Measurements from ENCODE around the gene KLK12.

The KLK12 gene

GRCh38 chr19:51047031-51047335 lies 12.2 kb upstream of the KLK12 start:
- no peak for DNase-seq (ENCODE audit: low read depth in 2 of 2)

GRCh38 chr19:51044327-51044726 lies 9.5 kb upstream of the KLK12 start:
- DNase-seq (ENCODE audit: low read depth in 2 of 2) = no peak

DNA sequence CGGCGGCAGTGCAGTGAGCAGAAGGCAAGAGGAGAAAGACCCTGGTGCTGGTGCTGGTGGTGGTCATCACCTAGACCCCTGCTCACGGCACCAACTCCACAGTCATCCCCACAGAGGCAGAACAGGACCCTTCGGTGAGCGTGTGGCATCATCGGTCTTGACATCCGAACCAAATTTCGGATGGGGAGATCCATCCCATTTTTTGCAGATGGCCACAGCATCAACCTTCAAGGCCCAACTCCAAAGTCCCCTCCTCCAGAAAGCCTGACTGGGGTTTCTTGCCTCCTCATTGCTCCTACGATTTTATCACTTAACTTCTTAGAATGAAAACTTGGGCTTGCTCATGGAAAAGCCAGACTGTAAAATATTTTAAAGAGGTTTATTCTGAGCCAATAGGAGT lies 8.7 kb upstream of the KLK12 start:
- DNase-seq (ENCODE audit: low read depth in 2 of 2) = no peak

DNA sequence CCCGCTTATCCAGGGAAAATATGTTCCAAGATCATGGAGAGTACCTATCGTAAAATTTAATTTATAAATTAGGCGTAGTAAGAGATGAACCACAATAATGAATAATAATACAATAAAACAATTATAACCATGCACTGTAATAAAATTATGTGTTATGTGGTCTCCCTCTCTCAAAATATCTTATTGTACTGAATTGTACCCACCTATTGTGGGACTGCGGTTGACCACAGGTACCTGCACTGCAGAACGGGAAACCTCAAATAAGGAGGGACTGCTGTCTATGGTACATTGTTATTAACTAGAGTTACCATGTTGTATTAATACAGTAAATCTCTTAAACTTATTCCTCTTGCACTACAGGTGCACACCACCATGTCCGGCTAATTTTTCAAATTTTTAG lies 5.3 kb upstream of the KLK12 start:
- DNase-seq (ENCODE audit: low read depth in 2 of 2) = no peak

- DNase-seq (ENCODE audit: low read depth in 2 of 2) = no peak
These were observed 1.7 kb upstream of the KLK12 start for GRCh38 chr19:51036519-51036918.

- DNase-seq (ENCODE audit: low read depth in 2 of 2) = no peak
These were observed 2.9 kb downstream of the KLK12 start for GRCh38 chr19:51031880-51032225.

DNA sequence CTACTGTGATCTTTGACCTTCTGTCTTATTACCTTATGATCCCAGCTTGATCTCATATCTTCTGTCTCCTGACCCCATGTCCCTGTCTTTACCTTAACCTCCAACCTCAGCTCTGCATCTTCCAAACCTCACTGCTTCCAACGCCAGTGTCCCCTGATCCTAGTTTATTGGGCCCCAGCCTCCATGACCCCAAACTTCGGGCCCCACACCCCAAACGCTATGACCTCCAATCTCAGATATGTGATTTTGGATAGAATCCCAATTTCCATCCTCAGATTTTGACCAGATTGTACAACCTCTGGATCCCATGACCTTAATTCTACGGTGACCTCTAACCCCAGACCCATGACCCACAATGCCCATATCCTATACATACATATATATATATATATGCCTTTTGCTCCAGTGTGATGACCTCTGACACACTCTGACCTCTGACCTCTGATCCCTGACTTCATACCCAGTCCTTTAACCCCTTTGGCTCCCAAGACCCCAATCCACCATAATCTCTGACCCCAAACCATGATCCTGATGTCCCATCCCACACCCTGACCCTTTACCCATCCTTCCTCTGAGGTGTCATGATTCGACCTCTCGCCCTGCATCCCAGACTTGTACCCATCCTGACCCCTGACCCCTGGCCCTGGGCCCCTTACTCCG lies 3.5 kb downstream of the KLK12 start:
- no peak for DNase-seq (ENCODE audit: low read depth in 2 of 2)

DNA sequence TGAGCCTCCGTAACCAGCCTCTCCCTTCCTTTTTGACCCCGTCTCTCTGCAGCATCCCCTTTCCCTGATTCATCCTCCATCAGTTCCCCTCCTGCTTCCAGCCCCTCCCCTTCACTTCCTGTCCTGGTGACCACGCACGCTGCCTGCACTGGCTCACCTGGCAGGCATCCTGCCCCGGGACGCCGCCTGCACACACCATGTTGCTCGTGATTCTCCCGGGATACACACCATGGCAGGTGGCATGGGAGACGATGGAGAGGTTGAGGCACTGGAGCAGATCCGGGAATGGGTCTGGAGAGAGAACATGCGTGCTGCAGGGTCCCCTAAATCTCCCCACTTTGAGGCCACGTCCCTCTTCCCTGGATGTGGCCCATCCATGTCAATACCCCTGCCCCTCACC lies 4.2 kb downstream of the KLK12 start:
- no peak for DNase-seq (ENCODE audit: low read depth in 2 of 2)

DNA sequence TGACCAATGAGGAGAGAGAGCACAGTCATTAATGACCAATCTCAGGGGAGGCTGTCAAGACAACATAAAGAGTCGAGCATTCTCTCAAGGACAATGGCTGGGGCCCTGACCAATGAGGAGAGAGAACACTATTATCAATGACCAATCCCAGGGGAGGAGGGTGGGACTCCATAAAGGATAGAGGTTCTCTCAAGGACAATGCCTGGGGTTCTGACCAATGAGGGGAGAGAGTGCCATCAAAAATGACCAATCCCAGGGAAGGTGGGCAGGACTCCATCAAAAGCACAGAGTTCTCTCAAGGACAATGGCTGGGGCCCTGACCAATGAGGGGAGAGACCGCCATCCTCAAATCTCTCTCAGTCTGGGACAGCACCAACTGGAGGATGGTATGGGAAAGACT lies 5.1 kb downstream of the KLK12 start:
- no peak for DNase-seq (ENCODE audit: low read depth in 2 of 2)

- no peak for DNase-seq (ENCODE audit: low read depth in 2 of 2)
These were observed 6.9 kb downstream of the KLK12 start for GRCh38 chr19:51027873-51028272.

- DNase-seq (ENCODE audit: low read depth in 2 of 2) = no peak
These were observed 7.5 kb downstream of the KLK12 start for GRCh38 chr19:51027126-51027806.

DNA sequence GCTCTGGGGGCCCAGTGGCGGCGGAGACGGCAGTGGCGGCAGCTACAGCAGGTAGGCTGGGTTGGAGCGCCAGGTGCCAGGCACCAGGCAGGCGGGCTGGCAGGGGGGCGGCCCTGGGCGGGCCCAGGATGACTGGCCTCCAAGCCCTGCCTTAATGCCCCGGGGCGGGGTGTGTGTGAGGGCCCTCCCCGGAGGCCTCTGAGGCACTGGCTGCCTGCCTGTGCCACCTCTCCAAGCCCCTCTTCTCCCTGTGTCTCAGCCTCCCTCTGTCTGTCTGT lies 8.3 kb downstream of the KLK12 start, which contains the start of gene KLK11:
TSS of gene KLK11 (minus strand) at position 63 of the 278 bp plus-strand sequence. CDS start 985 bp downstream, outside the sequence.
- DNase-seq (ENCODE audit: low read depth in 2 of 2) = no peak

DNA sequence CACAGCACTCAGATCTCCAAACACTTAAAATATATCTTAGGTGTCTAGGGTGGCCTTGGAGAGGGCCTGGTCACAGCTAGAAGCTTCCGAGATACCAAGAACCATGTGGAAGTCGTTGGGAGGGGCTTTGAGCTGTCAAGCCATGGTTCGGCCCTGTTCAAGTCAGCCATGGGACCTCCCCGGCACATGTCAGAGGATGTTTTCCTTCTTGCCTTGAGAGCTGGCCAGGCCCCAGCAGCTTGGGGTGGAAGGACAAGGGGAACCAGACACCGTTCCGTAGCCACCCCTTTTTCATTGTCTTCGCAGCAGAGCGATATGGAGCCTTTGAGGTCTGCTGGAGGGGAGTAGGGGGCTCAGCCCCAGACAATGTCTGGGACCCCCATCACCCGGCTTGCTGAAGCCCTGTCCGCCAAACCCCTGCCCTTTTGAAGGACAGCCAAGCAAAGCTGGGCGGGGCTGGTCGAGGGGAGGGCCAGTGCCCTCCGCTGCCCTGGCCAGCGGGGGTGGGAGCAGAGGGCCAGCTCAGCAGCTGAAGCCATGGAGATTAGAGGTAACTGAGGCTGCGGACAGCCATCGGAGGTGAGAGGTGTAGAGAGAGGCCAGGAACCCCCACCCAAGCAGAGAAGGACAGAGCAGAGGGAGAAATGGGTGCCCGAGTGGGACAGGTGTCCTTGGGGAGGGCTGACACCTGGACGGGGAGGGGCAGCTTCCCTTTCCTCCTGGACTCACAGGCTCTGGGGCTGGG lies 8.8 kb downstream of the KLK12 start:
- DNase-seq (ENCODE audit: low read depth in 2 of 2) = no peak

DNA sequence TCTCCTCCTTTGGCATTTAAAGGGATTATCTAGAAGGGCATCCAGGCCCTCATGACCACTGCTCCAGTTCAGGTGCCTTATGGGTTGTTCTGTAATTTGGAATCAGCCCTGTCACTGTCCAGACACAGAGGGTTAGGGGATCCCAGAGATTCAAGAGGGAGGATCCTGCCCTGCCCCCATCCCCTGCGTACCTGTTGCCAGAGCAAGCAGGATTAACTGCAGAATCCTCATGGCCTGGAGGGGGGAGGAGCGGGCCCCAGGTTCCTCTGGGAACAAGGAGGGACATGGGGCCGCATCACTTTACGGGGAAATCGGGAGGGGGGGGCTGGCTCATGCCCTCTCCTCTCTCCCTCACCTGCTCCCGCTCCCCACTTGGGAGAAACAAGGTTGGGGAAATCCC lies 9.4 kb downstream of the KLK12 start:
- DNase-seq (ENCODE audit: low read depth in 2 of 2) = no peak

GRCh38 chr19:51024924-51025323 lies 9.9 kb downstream of the KLK12 start:
- no peak for DNase-seq (ENCODE audit: low read depth in 2 of 2)

DNA sequence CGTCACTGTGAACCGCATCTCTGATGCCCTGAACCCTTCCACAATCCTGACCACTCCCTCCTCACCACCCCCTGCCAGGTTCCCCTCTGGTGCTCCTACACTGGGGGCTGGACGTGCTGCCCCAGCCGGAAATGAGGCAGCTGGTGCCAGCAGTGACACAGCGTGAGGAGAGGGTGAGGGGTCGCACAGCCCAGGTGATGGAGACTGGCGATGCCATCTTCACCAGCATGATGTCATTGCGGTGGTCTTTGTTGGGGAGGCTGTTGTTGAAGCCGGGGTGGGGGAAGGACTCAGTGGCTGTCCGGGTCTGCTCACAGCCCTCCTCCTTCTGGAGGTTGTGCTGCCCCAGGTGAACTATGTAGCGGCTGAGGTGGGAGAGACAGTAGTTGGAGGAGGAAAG lies 10.9 kb downstream of the KLK12 start:
- no peak for DNase-seq (ENCODE audit: low read depth in 2 of 2)

DNA sequence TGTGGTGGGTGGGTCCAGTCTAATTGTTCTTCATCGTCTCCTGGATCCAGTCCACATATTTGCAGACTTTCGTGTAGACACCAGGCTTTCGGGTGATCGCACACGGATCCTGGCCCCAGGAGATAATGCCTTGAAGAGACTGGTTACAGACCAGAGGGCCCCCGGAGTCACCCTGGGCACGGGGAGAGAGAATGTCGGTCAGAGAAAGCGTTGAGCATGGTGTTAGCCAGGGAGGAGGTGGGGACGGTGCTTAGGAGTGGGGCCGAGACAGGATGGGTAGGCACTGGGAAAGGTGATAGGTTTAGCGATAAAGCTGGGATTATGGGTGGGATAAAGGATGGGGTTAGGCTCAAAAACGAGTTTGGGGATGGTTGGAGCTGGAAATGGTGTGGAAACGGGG lies 12.3 kb downstream of the KLK12 start:
- DNase-seq (ENCODE audit: low read depth in 2 of 2) = no peak

DNA sequence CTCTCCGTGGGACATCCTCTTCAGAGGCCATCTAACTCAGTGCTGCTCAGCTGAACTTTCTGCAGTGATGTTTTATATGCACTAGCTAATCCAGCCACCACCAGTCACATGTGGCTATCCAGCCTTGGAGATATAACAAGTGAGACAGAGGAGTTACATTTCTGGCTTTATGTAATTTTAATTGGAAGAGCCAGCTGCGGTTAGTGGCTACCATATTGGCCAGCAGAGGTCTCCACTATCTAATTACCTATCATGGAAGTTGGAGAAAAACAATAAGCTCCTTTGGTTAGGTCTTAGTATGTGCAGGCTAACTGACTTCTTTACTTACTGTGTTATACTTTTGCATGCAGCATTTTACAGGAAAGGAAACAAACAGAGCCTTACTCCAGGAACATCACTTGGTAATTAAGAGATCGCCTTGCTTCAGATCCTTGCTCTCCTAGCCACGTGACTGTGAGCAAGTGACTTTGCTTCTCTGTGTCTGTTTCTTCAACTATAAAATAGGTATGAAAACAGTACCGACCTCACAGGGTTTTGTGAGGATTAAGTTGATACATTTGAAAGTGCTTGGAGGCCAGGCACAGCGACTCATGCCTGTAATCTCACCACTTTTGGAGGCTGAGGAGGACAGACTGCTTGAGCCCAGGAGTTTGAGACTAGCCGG lies 13.7 kb downstream of the KLK12 start:
- DNase-seq (ENCODE audit: low read depth in 2 of 2) = peak; percentile 3 to 10

GRCh38 chr19:51019544-51019925 lies 15.3 kb downstream of the KLK12 start, which contains the start of gene KLK10:
TSS of gene KLK10 (minus strand) at chr19:51019709. CDS start at chr19:51019130, 579 bp downstream.
- DNase-seq (ENCODE audit: low read depth in 2 of 2) = no peak

GRCh38 chr19:51018745-51019543 lies 15.9 kb downstream of the KLK12 start:
- no peak for DNase-seq (ENCODE audit: low read depth in 2 of 2)

- no peak for DNase-seq (ENCODE audit: low read depth in 2 of 2)
These were observed 17.8 kb downstream of the KLK12 start for GRCh38 chr19:51016798-51017683.

All from fibroblast of skin of left biceps (primary cell).